PFSK-1 (cell line): Measurements from ENCODE around the gene MUC21.

Source experiments
- FOXP2 ChIP-seq: optimal IDR thresholded peaks from 2 replicates; pipeline ENCODE3; 2011; ENCODE audit warnings: borderline replicate concordance, control low read depth, inconsistent platforms; ENCODE audit not compliant: insufficient read depth; ENCODE audit errors: extremely low read length, extremely low read depth
- POLR2AphosphoS5 ChIP-seq: IDR thresholded peaks from 2 replicates; pipeline ENCODE4 v1.6.1; 2012; ENCODE audit warnings: low read depth, mild to moderate bottlenecking, control low read depth, low read length, moderate library complexity
- SIN3A ChIP-seq: IDR thresholded peaks from 2 replicates; pipeline ENCODE4 v1.6.1; 2012; ENCODE audit warnings: mild to moderate bottlenecking, low read length, moderate library complexity, borderline replicate concordance; ENCODE audit not compliant: insufficient read depth
- TAF1 ChIP-seq: IDR thresholded peaks from 2 replicates; pipeline ENCODE4 v1.6.1; 2012; ENCODE audit warnings: low read length, control low read depth, borderline replicate concordance; ENCODE audit not compliant: insufficient read depth
- TF ChIP-seq, protein P1 (sequence below), 2 experiments: IDR thresholded peaks; 2 replicates each; pipeline versions ENCODE4 v1.6.1 to v1.8.0; 2011 to 2012; ENCODE audit warnings: low read depth in 2 of 2, low read length in 2 of 2, control low read depth in 1 of 2, inconsistent platforms in 1 of 2, mild to moderate bottlenecking in 1 of 2, moderate library complexity in 1 of 2; ENCODE audit not compliant: insufficient read depth in 1 of 2

Gene MUC21

DNA sequence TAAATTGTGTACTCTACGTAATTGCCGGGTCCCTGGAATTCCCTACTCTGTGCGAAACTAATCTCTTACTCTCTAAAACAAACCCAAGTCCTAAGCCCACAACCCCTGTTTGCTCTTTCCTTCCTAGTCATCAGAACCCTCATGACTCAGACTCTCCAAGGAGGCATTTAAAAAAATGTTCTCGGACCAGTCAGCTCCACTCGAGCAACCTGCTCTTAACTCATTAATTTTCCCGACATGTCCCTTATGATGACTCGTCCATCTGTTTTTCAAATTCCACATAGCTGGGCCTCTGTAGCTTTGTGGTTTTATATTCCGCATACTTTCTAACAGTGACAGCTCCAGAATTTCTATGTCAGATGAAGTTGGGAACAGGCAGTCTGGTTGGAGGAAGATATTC is 24.2 kb downstream of the MUC21 start:
- no peak for TF ChIP-seq SIN3A
- no peak for TF ChIP-seq TAF1
- TF ChIP-seq, protein P1, sequence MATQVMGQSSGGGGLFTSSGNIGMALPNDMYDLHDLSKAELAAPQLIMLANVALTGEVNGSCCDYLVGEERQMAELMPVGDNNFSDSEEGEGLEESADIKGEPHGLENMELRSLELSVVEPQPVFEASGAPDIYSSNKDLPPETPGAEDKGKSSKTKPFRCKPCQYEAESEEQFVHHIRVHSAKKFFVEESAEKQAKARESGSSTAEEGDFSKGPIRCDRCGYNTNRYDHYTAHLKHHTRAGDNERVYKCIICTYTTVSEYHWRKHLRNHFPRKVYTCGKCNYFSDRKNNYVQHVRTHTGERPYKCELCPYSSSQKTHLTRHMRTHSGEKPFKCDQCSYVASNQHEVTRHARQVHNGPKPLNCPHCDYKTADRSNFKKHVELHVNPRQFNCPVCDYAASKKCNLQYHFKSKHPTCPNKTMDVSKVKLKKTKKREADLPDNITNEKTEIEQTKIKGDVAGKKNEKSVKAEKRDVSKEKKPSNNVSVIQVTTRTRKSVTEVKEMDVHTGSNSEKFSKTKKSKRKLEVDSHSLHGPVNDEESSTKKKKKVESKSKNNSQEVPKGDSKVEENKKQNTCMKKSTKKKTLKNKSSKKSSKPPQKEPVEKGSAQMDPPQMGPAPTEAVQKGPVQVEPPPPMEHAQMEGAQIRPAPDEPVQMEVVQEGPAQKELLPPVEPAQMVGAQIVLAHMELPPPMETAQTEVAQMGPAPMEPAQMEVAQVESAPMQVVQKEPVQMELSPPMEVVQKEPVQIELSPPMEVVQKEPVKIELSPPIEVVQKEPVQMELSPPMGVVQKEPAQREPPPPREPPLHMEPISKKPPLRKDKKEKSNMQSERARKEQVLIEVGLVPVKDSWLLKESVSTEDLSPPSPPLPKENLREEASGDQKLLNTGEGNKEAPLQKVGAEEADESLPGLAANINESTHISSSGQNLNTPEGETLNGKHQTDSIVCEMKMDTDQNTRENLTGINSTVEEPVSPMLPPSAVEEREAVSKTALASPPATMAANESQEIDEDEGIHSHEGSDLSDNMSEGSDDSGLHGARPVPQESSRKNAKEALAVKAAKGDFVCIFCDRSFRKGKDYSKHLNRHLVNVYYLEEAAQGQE (IDR thresholded peaks at IDR 0.05; ENCODE audit: insufficient read depth in 1 of 2, low read depth in 2 of 2, low read length in 2 of 2), result no peak
- TF ChIP-seq FOXP2, result no peak
- TF ChIP-seq POLR2AphosphoS5, result no peak

DNA sequence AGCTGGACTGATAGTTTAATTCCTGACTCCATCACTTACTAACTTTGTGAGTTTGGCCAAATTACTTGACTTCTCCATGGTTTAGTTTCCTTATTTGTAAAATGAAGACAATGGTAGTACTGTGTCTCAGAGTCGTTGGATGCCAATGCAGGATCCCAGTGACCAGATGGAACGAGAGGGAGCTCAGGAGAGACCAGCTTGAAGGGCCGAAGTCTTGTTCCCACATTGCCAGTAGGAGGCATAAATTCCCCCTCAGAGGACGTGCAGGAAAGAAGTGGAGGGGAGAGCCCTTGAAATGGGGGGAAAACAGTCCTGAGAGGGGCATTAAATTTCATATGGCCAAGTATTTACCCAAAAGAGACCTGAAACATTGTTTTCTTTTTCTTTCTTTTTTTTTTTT is 24.6 kb downstream of the MUC21 start:
- TF ChIP-seq TAF1 (no peak), POLR2AphosphoS5 (no peak), FOXP2 (no peak), SIN3A (no peak)
- TF ChIP-seq, protein P1 (IDR thresholded peaks at IDR 0.05; ENCODE audit: insufficient read depth in 1 of 2, low read depth in 2 of 2, low read length in 2 of 2), result no peak

DNA sequence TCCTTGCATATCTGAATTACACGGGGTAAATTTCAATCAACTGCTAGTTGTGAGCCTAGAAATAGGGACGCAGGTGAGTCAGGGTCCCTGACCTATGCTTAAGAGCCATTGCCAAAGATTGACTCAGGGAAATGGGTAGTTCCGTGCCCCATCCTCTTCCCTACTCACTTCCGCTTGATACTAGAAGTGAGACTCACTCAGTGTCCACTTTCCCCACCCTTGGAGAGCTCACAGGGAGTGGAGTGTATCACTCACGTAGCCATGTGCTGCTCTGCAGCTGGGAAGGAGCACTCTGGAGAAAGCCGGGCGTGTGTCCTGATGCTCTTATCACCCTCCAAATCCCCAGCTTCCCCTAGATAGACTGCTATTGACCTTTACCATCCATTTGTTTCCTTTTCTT is 26.2 kb downstream of the MUC21 start:
- TF ChIP-seq TAF1 (no peak), FOXP2 (no peak), POLR2AphosphoS5 (no peak), SIN3A (no peak)
- TF ChIP-seq, protein P1 (IDR thresholded peaks at IDR 0.05; ENCODE audit: insufficient read depth in 1 of 2, low read depth in 2 of 2, low read length in 2 of 2), result no peak

DNA sequence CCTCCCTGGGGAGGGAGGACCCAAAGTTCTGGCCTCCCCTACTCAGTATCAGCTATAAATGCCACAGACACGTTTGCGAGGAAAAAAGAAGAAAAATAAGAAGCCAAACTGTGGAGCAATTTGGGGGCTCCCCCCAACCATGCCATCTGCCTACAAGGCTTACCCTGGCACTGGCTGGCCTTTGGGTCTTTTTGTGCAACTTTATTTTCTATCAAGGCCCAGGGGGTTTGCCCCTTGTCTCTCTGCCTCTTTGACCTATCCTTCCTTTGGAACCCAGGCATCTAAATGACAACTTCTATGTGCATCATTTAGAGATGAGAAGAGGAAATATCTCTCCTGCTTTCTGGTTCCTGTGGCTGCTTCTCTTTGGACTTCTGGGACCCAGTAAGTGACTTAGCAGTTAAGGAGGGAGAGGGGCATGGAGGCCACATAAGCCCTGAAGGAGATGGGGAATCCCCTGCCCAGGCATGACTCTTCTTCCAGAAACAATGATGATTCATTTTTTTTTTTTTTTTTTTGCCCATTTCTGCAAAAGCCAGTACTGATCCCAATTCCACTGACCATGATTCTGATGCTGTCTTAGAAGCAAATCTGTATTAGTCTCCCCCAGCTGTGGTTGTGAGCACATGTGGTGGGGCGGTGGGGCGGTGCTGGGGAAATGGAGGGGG is 27.0 kb downstream of the MUC21 start, which contains the start of gene MUC22:
TSS of gene MUC22 (plus strand) at position 82 of the 668 bp plus-strand sequence. CDS start at position 315, 233 bp downstream.
- TF ChIP-seq SIN3A, result no peak
- TF ChIP-seq POLR2AphosphoS5, result no peak
- TF ChIP-seq, protein P1 (IDR thresholded peaks at IDR 0.05; ENCODE audit: insufficient read depth in 1 of 2, low read depth in 2 of 2, low read length in 2 of 2), result no peak
- no peak for TF ChIP-seq TAF1
- TF ChIP-seq FOXP2, result no peak

DNA sequence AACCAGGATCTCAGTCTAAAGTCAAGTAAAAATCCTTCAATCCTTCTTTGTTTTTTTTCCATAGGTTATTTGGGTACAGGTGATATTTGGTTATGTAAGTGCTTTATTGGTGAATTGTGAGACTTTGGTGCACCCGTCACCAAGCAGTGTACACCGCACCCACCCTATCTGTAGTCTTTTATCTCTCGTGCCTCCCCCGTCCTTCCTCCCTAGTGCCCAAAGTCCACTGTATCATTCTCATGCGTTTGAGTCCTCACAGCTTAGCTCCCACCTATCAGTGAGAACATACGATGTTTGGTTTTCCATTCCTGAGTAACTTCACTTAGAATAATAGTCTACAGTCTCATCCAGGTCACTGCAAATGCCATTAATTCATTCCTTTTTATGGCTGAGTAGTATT is 27.6 kb downstream of the MUC21 start:
- TF ChIP-seq POLR2AphosphoS5 (no peak), FOXP2 (no peak), SIN3A (no peak), TAF1 (no peak)
- TF ChIP-seq, protein P1 (IDR thresholded peaks at IDR 0.05; ENCODE audit: insufficient read depth in 1 of 2, low read depth in 2 of 2, low read length in 2 of 2), result no peak
